Sigmoid colon (tissue), 7 donors: Measurements from ENCODE around the gene CNPY1. TPM values are rescaled to one million over a fixed set of nuclear protein-coding genes. Genes with fewer than 3 reads are reported as not detected.

Source experiments
- DNase-seq: peaks from one replicate; pipeline ENCODE4 v3.0.0-alpha.2; 2019
- H3K27ac ChIP-seq, 4 donors: fragments of 200-600 bp; sonication (generic); one replicate each; pipeline ENCODE4 v1.5.1; 2016 to 2019; ENCODE audit warnings: mild to moderate bottlenecking in 1 of 4
- H3K27me3 ChIP-seq, 3 donors: fragments of 200-600 bp; sonication (generic); one replicate each; pipeline ENCODE4 v1.5.1; 2019; ENCODE audit warnings: mild to moderate bottlenecking in 1 of 3
- H3K36me3 ChIP-seq, 4 donors: fragments of 200-600 bp; sonication (generic); one replicate each; pipeline ENCODE4 v1.5.1; 2016 to 2019
- H3K4me1 ChIP-seq, 4 donors: fragments of 200-600 bp; sonication (generic); one replicate each; pipeline ENCODE4 v1.5.1; 2017 to 2019
- H3K4me3 ChIP-seq, 4 donors: fragments of 200-600 bp; sonication (generic); one replicate each; pipeline ENCODE4 v1.5.1; 2017 to 2019; ENCODE audit warnings: mild to moderate bottlenecking in 2 of 4, moderate library complexity in 1 of 4
- H3K9me3 ChIP-seq, 4 donors: fragments of 200-600 bp in 3 of 4; sonication (generic) in 3 of 4; one replicate each; pipeline versions ENCODE4 v1.5.1 to v1.6.1; 2013 to 2019
- EP300 ChIP-seq, 4 donors: sonication (generic); formaldehyde crosslinking; IDR thresholded peaks; one replicate each; pipeline ENCODE4 v1.6.1; 2017; ENCODE audit warnings: antibody characterized with exemption in 4 of 4
- POLR2A ChIP-seq, 2 donors: fragments of 450-650 bp; IDR thresholded peaks; one replicate each; pipeline ENCODE4 v1.6.1; 2016; ENCODE audit warnings: antibody characterized with exemption in 2 of 2, mild to moderate bottlenecking in 2 of 2, moderate library complexity in 2 of 2
- POLR2AphosphoS5 ChIP-seq, 4 donors: sonication (generic); formaldehyde crosslinking; IDR thresholded peaks; one replicate each; pipeline ENCODE4 v1.6.1; 2017; ENCODE audit warnings: antibody characterized with exemption in 4 of 4
- WGBS, 2 donors: extraction: QIAGEN DNeasy Blood & Tissue Kit; methylation state at CpG; one replicate each; pipeline ENCODE4 v1.1.7; 2013; 5-methylcytosine and 5-hydroxymethylcytosine counted together
- intact Hi-C: fragments of 100-400 bp; cut with DNase I; formaldehyde crosslinking; loops from one replicate; pipeline ENCODE4 v1.15.1; 2023
- polyA plus RNA-seq, 3 donors: library from polyadenylated mRNA; stranded (reverse); fragments of 200-250 nt; gene quantifications; one replicate each; pipeline ENCODE4 v1.2.3, GENCODE V29; 2013
- total RNA-seq, 4 donors: library from RNA; depleted of rRNA; stranded (reverse); fragments of >200 nt; gene quantifications; one replicate each; pipeline ENCODE4 v1.1.0, GENCODE V29; 2016
- TF ChIP-seq, protein P1 (sequence below), 4 experiments: fragments of 450-650 bp in 3 of 4; fragments of 200-600 bp in 1 of 4; IDR thresholded peaks; one replicate each; pipeline ENCODE4 v1.5.1; 2016 to 2019; ENCODE audit warnings: antibody characterized with exemption in 4 of 4, mild to moderate bottlenecking in 3 of 4, moderate library complexity in 2 of 4
- donor health status: healthy with polysubstance abuse.
- donor health status: Bipolar disorder and iron deficiency.
- donor health status: healthy.

CNPY1 gene
- total and polyA plus RNA-seq, 7 donors: not detected

DNA sequence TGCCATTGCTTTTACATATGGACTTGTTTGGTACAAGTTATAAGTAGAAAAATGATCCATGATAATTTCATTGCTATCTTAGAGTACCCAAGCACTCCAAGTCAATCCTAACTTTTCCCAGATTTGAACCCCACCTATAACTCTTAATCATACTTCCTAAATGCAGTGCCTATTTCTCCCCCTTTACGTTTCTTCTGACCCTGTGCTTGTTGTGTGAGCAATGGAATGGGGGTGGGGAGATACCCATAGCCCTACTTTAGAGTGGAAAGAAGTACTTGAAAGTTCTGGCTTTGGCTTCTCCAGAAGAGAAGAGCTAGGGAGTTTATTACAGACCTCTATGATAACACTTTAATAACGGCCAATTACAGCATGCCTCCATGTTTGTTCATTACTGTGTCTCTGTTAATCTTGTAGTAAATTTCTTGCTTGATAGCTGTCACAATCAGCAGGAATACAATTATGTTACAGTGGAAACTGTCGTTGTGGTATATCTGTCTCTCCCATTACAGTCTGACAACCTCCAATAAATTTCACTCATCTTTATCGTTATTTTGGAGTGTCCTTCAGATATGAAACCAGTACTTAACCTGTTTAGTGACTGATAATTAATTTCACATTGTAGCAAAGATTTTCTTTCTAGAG lies 34.0 kb downstream of the CNPY1 start:
- H3K9me3 ChIP-seq: no peaks in the 10 kb centered on the region
- intact Hi-C loops: no loop called here
- H3K27me3 ChIP-seq: peaks cover 31 to 99% (median 86%) of the 10 kb centered on the region in 3 donors
- no peak overlapping the region for H3K4me3 ChIP-seq
- TF ChIP-seq EP300 (IDR thresholded peaks at IDR 0.05) (no peak), POLR2AphosphoS5 (IDR thresholded peaks at IDR 0.05) (no peak), POLR2A (IDR thresholded peaks at IDR 0.05) (no peak)
- TF ChIP-seq, protein P1, sequence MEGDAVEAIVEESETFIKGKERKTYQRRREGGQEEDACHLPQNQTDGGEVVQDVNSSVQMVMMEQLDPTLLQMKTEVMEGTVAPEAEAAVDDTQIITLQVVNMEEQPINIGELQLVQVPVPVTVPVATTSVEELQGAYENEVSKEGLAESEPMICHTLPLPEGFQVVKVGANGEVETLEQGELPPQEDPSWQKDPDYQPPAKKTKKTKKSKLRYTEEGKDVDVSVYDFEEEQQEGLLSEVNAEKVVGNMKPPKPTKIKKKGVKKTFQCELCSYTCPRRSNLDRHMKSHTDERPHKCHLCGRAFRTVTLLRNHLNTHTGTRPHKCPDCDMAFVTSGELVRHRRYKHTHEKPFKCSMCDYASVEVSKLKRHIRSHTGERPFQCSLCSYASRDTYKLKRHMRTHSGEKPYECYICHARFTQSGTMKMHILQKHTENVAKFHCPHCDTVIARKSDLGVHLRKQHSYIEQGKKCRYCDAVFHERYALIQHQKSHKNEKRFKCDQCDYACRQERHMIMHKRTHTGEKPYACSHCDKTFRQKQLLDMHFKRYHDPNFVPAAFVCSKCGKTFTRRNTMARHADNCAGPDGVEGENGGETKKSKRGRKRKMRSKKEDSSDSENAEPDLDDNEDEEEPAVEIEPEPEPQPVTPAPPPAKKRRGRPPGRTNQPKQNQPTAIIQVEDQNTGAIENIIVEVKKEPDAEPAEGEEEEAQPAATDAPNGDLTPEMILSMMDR (IDR thresholded peaks at IDR 0.05): no peak
- WGBS, 2 donors: 22 to 36% methylated on average over 4 of the region's 4 CpGs
- no peaks in the 10 kb centered on the region for H3K36me3 ChIP-seq
- no peak overlapping the region for H3K27ac ChIP-seq
- peaks cover 0 to 8% (median 5%) of the 10 kb centered on the region in 4 donors for H3K4me1 ChIP-seq
- DNase-seq: no peak

- intact Hi-C loops: no loop called here
- no peaks in the 10 kb centered on the region for H3K9me3 ChIP-seq
- no peak overlapping the region for H3K27ac ChIP-seq
- peaks cover 0 to 8% (median 5%) of the 10 kb centered on the region in 4 donors for H3K4me1 ChIP-seq
- H3K4me3 ChIP-seq: no peak overlapping the region
- TF ChIP-seq POLR2A (IDR thresholded peaks at IDR 0.05) (no peak), EP300 (IDR thresholded peaks at IDR 0.05) (no peak), POLR2AphosphoS5 (IDR thresholded peaks at IDR 0.05) (no peak)
- TF ChIP-seq, protein P1 (IDR thresholded peaks at IDR 0.05): no peak
- H3K36me3 ChIP-seq: no peaks in the 10 kb centered on the region
- no peak for DNase-seq
- H3K27me3 ChIP-seq: peaks cover 31 to 100% (median 92%) of the 10 kb centered on the region in 3 donors
- WGBS, 2 donors: 9 to 14% methylated on average over 5 of the region's 5 CpGs
Measured at GRCh38 chr7:155511702-155511996, 34.7 kb downstream of the CNPY1 start.

DNA sequence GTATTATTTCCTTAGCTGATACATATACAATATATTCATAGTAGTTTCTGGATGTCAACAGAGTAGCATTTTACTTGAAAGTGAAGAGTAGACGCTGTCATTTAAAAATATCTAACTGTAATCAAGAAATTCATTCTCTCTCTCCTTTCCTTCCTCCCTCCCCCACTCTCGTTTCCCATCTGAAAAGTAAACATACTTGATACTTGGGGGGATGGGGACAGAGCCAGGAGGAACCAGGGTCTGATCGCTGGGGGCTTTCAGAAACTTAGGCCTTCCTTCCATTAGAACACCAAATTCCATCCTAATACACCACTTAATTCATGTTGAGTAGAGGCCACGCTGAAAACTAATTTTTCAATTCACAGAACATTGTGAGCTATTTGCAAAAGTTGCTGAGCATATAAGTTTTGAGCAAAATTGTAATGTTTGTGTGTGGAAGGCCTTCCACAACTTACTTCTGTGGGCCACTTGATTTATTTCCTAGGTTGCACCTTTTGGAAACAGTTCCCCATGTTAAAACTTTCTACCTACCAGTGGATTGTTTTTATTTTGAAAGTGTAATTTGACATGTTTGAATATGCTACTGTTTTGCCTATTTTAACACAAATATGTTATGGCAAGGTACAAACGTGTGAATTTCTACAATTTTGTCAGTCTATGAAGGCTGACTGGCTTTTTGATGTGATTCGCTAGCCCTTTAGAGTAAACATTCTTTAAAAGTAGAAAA lies 35.2 kb downstream of the CNPY1 start:
- intact Hi-C loops: no loop called here
- no peak for DNase-seq
- peaks cover 31 to 100% (median 92%) of the 10 kb centered on the region in 3 donors for H3K27me3 ChIP-seq
- no peak for TF ChIP-seq POLR2AphosphoS5 (IDR thresholded peaks at IDR 0.05)
- no peak for TF ChIP-seq EP300 (IDR thresholded peaks at IDR 0.05)
- no peak for TF ChIP-seq POLR2A (IDR thresholded peaks at IDR 0.05)
- TF ChIP-seq, protein P1 (IDR thresholded peaks at IDR 0.05): no peak
- no peak overlapping the region for H3K4me3 ChIP-seq
- no peak overlapping the region for H3K27ac ChIP-seq
- H3K9me3 ChIP-seq: no peaks in the 10 kb centered on the region
- H3K36me3 ChIP-seq: no peaks in the 10 kb centered on the region
- WGBS, 2 donors: 6% methylated on average over 6 of the region's 6 CpGs
- peaks cover 0 to 8% (median 5%) of the 10 kb centered on the region in 4 donors for H3K4me1 ChIP-seq

GRCh38 chr7:155509725-155510551 lies 36.4 kb downstream of the CNPY1 start:
- no peaks in the 10 kb centered on the region for H3K9me3 ChIP-seq
- DNase-seq: no peak
- TF ChIP-seq, protein P1 (IDR thresholded peaks at IDR 0.05): no peak
- TF ChIP-seq POLR2AphosphoS5 (IDR thresholded peaks at IDR 0.05): no peak
- no peak for TF ChIP-seq POLR2A (IDR thresholded peaks at IDR 0.05)
- TF ChIP-seq EP300 (IDR thresholded peaks at IDR 0.05): no peak
- 2% methylated on average over 68 of the region's 68 CpGs for WGBS, 2 donors
- H3K36me3 ChIP-seq: no peaks in the 10 kb centered on the region
- H3K4me1 ChIP-seq: peaks cover 0 to 8% (median 5%) of the 10 kb centered on the region in 4 donors
- intact Hi-C loops: no loop called here
- H3K27ac ChIP-seq: no peak overlapping the region
- H3K4me3 ChIP-seq: no peak overlapping the region
- peaks cover 31 to 100% (median 95%) of the 10 kb centered on the region in 3 donors for H3K27me3 ChIP-seq
